SK-N-SH (cell line): ENCODE data around the gene CLRN2. TPM values are rescaled to one million over a fixed set of nuclear protein-coding genes. Genes with fewer than 3 reads are reported as not detected.
"Not testable (repeated sequence)": the region's sequence is repeated elsewhere in the genome, so short reads cannot be mapped to it uniquely, and the experiment has no call there.

Experiments
- CTCF ChIA-PET: fragments of 300-600, 350-600 bp; formaldehyde crosslinking; extraction: SDS; loops from one replicate; lab custom pipeline; 2021; lab: Yijun Ruan, JAX
- POLR2A ChIA-PET: fragments of 350-600 bp; sonication (Branson Sonifier 250); formaldehyde crosslinking; extraction: SDS; loops from one replicate; lab custom pipeline; 2020; ENCODE audit warnings: antibody characterized with exemption, inconsistent platforms; lab: Yijun Ruan, JAX
- DNase-seq: peaks from one replicate; pipeline ENCODE4 v3.0.0; 2012
- H2AFZ ChIP-seq: fragments of 200-600 bp; sonication (generic); 2 replicates; pipeline ENCODE4 v1.8.1; 2016; ENCODE audit warnings: antibody characterized with exemption, mild to moderate bottlenecking, low read depth
- H3F3A ChIP-seq: fragments of 200-600 bp; sonication (generic); replicated peaks from 2 replicates; pipeline ENCODE3; 2016; ENCODE audit warnings: antibody characterized with exemption, mild to moderate bottlenecking; ENCODE audit not compliant: insufficient read depth
- H3K27ac ChIP-seq, 2 experiments: fragments of 200-500 bp in 1 of 2; fragments of 200-600 bp in 1 of 2; sonication (Bioruptor generic) in 1 of 2; sonication (generic), shearing (Covaris generic) in 1 of 2; 2 replicates each; pipeline versions ENCODE4 v1.5.1 to v1.6.1; 2014 to 2016; ENCODE audit warnings: low read depth in 2 of 2, inconsistent platforms in 1 of 2, low read length in 1 of 2, mild to moderate bottlenecking in 1 of 2, mixed read lengths in 1 of 2
- H3K27me3 ChIP-seq: fragments of 200-600 bp; sonication (generic), shearing (Covaris generic); 2 replicates; pipeline ENCODE4 v1.6.1; 2016; ENCODE audit warnings: mixed run types; ENCODE audit not compliant: insufficient read depth
- H3K36me3 ChIP-seq, 2 experiments: fragments of 200-500 bp in 1 of 2; fragments of 200-600 bp in 1 of 2; sonication (Bioruptor generic) in 1 of 2; sonication (generic) in 1 of 2; replicated peaks in 1 of 2; 2 replicates each; pipeline versions ENCODE3 to v1.5.1; 2014 to 2016; ENCODE audit warnings: low read length in 1 of 2, mild to moderate bottlenecking in 1 of 2; ENCODE audit not compliant: insufficient read depth in 2 of 2, control insufficient read depth in 1 of 2
- H3K4me1 ChIP-seq, 2 experiments: fragments of 200-500 bp in 1 of 2; fragments of 200-600 bp in 1 of 2; sonication (Bioruptor generic) in 1 of 2; sonication (generic), shearing (Covaris generic) in 1 of 2; 2 replicates each; pipeline versions ENCODE4 v1.5.1 to v1.6.1; 2014 to 2016; ENCODE audit warnings: low read depth in 1 of 2, low read length in 1 of 2, mixed run types in 1 of 2; ENCODE audit not compliant: insufficient read depth in 2 of 2, control insufficient read depth in 1 of 2
- H3K4me2 ChIP-seq: fragments of 200-600 bp; sonication (generic), shearing (Covaris generic); 2 replicates; pipeline ENCODE4 v1.6.1; 2017; ENCODE audit warnings: mixed run types
- H3K4me3 ChIP-seq, 2 experiments: fragments of 200-500 bp in 1 of 2; fragments of 200-600 bp in 1 of 2; sonication (Bioruptor generic) in 1 of 2; sonication (generic), shearing (Covaris generic) in 1 of 2; 2 replicates each; pipeline versions ENCODE4 v1.5.1 to v1.8.1; 2014 to 2016; ENCODE audit warnings: low read depth in 2 of 2, inconsistent platforms in 1 of 2, low read length in 1 of 2, mild to moderate bottlenecking in 1 of 2, mixed read lengths in 1 of 2, moderate library complexity in 1 of 2
- H3K79me2 ChIP-seq: fragments of 200-600 bp; sonication (generic); 2 replicates; pipeline ENCODE4 v1.8.1; 2017; ENCODE audit warnings: mild to moderate bottlenecking; ENCODE audit not compliant: insufficient read depth
- H3K9ac ChIP-seq: fragments of 200-600 bp; sonication (generic); 2 replicates; pipeline ENCODE4 v1.6.1; 2017; ENCODE audit warnings: mixed run types
- H3K9me2 ChIP-seq: fragments of 200-600 bp; sonication (generic); 2 replicates; pipeline ENCODE4 v1.6.1; 2017; ENCODE audit warnings: mixed run types
- H3K9me3 ChIP-seq: fragments of 200-600 bp; sonication (generic); 2 replicates; pipeline ENCODE4 v1.6.1; 2017; ENCODE audit warnings: mixed run types, mild to moderate bottlenecking, moderate library complexity
- H4K20me1 ChIP-seq: fragments of 200-600 bp; sonication (generic); 2 replicates; pipeline ENCODE4 v1.6.1; 2017; ENCODE audit warnings: mild to moderate bottlenecking, mixed run types; ENCODE audit not compliant: insufficient read depth
- EP300 ChIP-seq, 2 experiments: IDR thresholded peaks; 2 replicates each; pipeline versions ENCODE4 v1.4.0 to v1.6.1; 2012; ENCODE audit warnings: borderline replicate concordance in 1 of 2, low read depth in 1 of 2, low read length in 1 of 2
- FOXJ3 ChIP-seq: sonication (generic); formaldehyde crosslinking; IDR thresholded peaks from 2 replicates; pipeline ENCODE4 v1.5.1; 2020; ENCODE audit warnings: mild to moderate bottlenecking, missing genetic modification reagents
- FOXM1 ChIP-seq: IDR thresholded peaks from 2 replicates; pipeline ENCODE4 v1.4.0; 2012; ENCODE audit warnings: low read depth, mild to moderate bottlenecking
- GABPA ChIP-seq: IDR thresholded peaks from 2 replicates; pipeline ENCODE4 v1.4.0; 2012; ENCODE audit warnings: low read depth, mild to moderate bottlenecking
- GATA2 ChIP-seq: sonication (generic); formaldehyde crosslinking; IDR thresholded peaks from 2 replicates; pipeline ENCODE4 v1.5.0; 2020; ENCODE audit warnings: mild to moderate bottlenecking, missing genetic modification reagents
- NFIC ChIP-seq: IDR thresholded peaks from 2 replicates; pipeline ENCODE4 v1.4.0; 2012; ENCODE audit warnings: borderline replicate concordance
- RFX5 ChIP-seq: IDR thresholded peaks from 2 replicates; pipeline ENCODE4 v1.6.1; 2012; ENCODE audit warnings: mild to moderate bottlenecking, improper control_type of control experiment, low read length
- RXRA ChIP-seq: IDR thresholded peaks from 2 replicates; pipeline ENCODE4 v1.4.0; 2012; ENCODE audit warnings: low read depth, mild to moderate bottlenecking, borderline replicate concordance
- WGBS: methylation state at CpG from one replicate; pipeline ENCODE4 v1.1.6; 2017; ENCODE audit warnings: low lambda C conversion rate; 5-methylcytosine and 5-hydroxymethylcytosine counted together
- polyA plus RNA-seq, 3 experiments: library from polyadenylated mRNA; depleted of rRNA; stranded (reverse); fragments of >200 nt; gene quantifications; 2 replicates each; pipeline ENCODE4 v1.2.3, GENCODE V29; 2012
- TF ChIP-seq, protein P1 (sequence below): IDR thresholded peaks from 2 replicates; pipeline ENCODE4; 2012
- TF ChIP-seq, protein P2 (sequence below): IDR thresholded peaks from 2 replicates; pipeline ENCODE4 v1.4.0; 2012; ENCODE audit warnings: low read depth, borderline replicate concordance
- TF ChIP-seq, protein P3 (sequence below): IDR thresholded peaks from 2 replicates; pipeline ENCODE4 v1.6.1; 2012; ENCODE audit warnings: mild to moderate bottlenecking, low read depth, low read length, moderate library complexity

Gene CLRN2
- polyA plus RNA-seq, 1 of the 3 experiments (the other 2 are of a cell fraction): not detected

DNA sequence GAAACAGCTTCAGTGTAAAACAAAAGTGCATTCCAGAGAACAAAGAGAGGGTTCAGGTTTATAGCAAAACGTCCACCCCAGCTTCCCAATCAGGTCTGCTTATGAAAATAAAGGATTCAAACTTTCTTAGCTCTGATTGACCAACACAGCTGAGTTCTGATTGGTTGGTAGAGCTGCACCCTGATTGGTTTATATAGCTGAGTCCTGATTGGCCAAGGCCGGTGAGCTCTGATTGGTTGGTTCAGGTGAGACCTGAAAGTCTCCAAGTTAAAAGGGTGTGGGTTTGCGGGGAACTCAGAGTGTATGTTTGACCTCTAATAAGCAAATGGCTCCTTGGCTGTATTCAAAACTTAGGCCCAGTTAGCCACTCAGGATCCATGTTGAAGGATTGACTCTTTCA, 20.9 kb downstream of the CLRN2 start:
- H3K27me3 ChIP-seq: no peaks in the 10 kb centered on the region; the same call in 1 of the 2 replicates
- H3K36me3 ChIP-seq: no peaks in the 10 kb centered on the region
- H3K9me2 ChIP-seq: no peaks in the 10 kb centered on the region
- H3F3A ChIP-seq: no peaks in the 10 kb centered on the region
- TF ChIP-seq RXRA (no peak), EP300 (IDR thresholded peaks at IDR 0.05; ENCODE audit: borderline replicate concordance in 1 of 2, low read depth in 1 of 2, low read length in 1 of 2) (no peak), NFIC (no peak), GABPA (no peak), RFX5 (no peak), GATA2 (CRISPR knock-in tag) (no peak), FOXM1 (no peak), FOXJ3 (no peak)
- TF ChIP-seq, protein P1, sequence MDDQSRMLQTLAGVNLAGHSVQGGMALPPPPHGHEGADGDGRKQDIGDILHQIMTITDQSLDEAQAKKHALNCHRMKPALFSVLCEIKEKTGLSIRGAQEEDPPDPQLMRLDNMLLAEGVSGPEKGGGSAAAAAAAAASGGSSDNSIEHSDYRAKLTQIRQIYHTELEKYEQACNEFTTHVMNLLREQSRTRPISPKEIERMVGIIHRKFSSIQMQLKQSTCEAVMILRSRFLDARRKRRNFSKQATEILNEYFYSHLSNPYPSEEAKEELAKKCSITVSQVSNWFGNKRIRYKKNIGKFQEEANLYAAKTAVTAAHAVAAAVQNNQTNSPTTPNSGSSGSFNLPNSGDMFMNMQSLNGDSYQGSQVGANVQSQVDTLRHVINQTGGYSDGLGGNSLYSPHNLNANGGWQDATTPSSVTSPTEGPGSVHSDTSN: no peak
- TF ChIP-seq, protein P2, sequence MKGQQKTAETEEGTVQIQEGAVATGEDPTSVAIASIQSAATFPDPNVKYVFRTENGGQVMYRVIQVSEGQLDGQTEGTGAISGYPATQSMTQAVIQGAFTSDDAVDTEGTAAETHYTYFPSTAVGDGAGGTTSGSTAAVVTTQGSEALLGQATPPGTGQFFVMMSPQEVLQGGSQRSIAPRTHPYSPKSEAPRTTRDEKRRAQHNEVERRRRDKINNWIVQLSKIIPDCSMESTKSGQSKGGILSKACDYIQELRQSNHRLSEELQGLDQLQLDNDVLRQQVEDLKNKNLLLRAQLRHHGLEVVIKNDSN: no peak
- TF ChIP-seq, protein P3, sequence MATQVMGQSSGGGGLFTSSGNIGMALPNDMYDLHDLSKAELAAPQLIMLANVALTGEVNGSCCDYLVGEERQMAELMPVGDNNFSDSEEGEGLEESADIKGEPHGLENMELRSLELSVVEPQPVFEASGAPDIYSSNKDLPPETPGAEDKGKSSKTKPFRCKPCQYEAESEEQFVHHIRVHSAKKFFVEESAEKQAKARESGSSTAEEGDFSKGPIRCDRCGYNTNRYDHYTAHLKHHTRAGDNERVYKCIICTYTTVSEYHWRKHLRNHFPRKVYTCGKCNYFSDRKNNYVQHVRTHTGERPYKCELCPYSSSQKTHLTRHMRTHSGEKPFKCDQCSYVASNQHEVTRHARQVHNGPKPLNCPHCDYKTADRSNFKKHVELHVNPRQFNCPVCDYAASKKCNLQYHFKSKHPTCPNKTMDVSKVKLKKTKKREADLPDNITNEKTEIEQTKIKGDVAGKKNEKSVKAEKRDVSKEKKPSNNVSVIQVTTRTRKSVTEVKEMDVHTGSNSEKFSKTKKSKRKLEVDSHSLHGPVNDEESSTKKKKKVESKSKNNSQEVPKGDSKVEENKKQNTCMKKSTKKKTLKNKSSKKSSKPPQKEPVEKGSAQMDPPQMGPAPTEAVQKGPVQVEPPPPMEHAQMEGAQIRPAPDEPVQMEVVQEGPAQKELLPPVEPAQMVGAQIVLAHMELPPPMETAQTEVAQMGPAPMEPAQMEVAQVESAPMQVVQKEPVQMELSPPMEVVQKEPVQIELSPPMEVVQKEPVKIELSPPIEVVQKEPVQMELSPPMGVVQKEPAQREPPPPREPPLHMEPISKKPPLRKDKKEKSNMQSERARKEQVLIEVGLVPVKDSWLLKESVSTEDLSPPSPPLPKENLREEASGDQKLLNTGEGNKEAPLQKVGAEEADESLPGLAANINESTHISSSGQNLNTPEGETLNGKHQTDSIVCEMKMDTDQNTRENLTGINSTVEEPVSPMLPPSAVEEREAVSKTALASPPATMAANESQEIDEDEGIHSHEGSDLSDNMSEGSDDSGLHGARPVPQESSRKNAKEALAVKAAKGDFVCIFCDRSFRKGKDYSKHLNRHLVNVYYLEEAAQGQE: no peak
- H3K27ac ChIP-seq: no peak overlapping the region
- ChIA-PET CTCF (interaction anchor here (0.6 to 2.1 kb wide), 3 partner anchors 12 to 18 kb away, joined by 3 to 7 read pairs (median 4); no protein-coding TSS in a partner anchor), POLR2A (no interaction called here)
- H3K9me3 ChIP-seq: no peaks in the 10 kb centered on the region
- no peak overlapping the region for H3K9ac ChIP-seq
- no peaks in the 10 kb centered on the region for H4K20me1 ChIP-seq
- no peak overlapping the region for H3K4me2 ChIP-seq
- no peak for DNase-seq
- H3K4me1 ChIP-seq: no peaks in the 10 kb centered on the region; a peak in 1 of 4 replicates
- no peaks in the 10 kb centered on the region for H3K79me2 ChIP-seq
- no peak overlapping the region for H3K4me3 ChIP-seq
- H2AFZ ChIP-seq: no peak overlapping the region; the same call in 1 of the 2 replicates
- 76% methylated on average over 3 of the region's 3 CpGs for WGBS

DNA sequence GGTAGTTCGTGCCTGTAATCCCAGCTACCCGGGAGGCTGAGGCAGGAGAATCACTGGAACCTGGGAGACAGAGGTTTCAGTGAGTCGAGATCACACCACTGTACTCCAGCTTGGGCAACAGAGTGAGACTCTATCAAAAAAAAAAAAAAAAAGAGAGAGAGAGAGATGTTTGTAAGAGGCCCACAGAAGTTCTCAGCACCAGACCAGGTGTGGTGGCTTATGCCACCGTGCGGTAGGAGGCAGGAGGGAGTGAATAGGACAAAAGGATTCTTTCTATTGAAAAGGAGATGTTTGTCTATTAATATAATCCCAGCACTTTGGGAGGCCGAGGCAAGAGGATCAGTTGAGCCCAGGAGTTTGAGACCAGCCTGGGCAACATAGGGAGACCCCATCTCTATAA, 22.1 kb downstream of the CLRN2 start:
- H3F3A ChIP-seq, H3K27me3 ChIP-seq, H3K4me1 ChIP-seq, H3K4me2 ChIP-seq, H4K20me1 ChIP-seq, H3K9me3 ChIP-seq, H3K9me2 ChIP-seq, DNase-seq, POLR2A ChIA-PET, H3K4me3 ChIP-seq, H3K9ac ChIP-seq, H2AFZ ChIP-seq, H3K36me3 ChIP-seq, H3K79me2 ChIP-seq, H3K27ac ChIP-seq: not testable (repeated sequence)
- 72% methylated on average over 6 of the region's 6 CpGs for WGBS
- CTCF ChIA-PET: interaction anchor here (0.7 to 2.8 kb wide), 3 partner anchors 12 to 26 kb away, joined by 3 to 8 read pairs (median 3); partner anchors contain the start of gene QDPR
